Measurements from ENCODE around the gene NCKAP5L. TPM values are rescaled to one million over a fixed set of nuclear protein-coding genes. Genes with fewer than 3 reads are reported as not detected.
A peak's percentile ranks its signal among the peaks of the same experiment; 100 is the strongest.
"Not testable (repeated sequence)": the region's sequence is repeated elsewhere in the genome, so short reads cannot be mapped to it uniquely, and the experiment has no call there.

Gene NCKAP5L
- total and polyA plus RNA-seq, 3 experiments from 2014 or later: 4.3 to 5.5 (median 4.8) TPM

- POLR2A ChIA-PET; H3K4me3 Mint-ChIP-seq; DNase-seq; H3K4me1 Mint-ChIP-seq; H3K4me1 ChIP-seq (ENCODE audit: insufficient read depth, low read length); CTCF ChIA-PET; H3K4me3 ChIP-seq (ENCODE audit: low read length); H3K9me3 Mint-ChIP-seq; H3K36me3 Mint-ChIP-seq; H3K36me3 ChIP-seq (ENCODE audit: insufficient read depth, low read length); H3K9me3 ChIP-seq (ENCODE audit: low read length); H3K27ac ChIP-seq (ENCODE audit: low read depth, low read length); H3K27me3 ChIP-seq (ENCODE audit: insufficient read depth, low read length, poor library complexity, severe bottlenecking): not testable (repeated sequence)
- Mint-ChIP-seq H3K27ac (peak overlapping the region in 1 of 8 donors; percentile 56), H3K27me3 (peaks cover 11 to 27% of the 10 kb centered on the region in 2 donors)
Measured at GRCh38 chr12:49855890-49856289, 27.7 kb upstream of the NCKAP5L start.

- Mint-ChIP-seq H3K4me3 (no peak overlapping the region), H3K27ac (no peak overlapping the region), H3K27me3 (peaks cover 10 to 30% of the 10 kb centered on the region in 2 donors), H3K36me3 (peaks cover 0 to 10% (median 0%) of the 10 kb centered on the region in 3 donors), H3K9me3 (peaks cover 0 to 2% (median 0%) of the 10 kb centered on the region in 5 donors), H3K4me1 (no peaks in the 10 kb centered on the region)
- no peak overlapping the region for H3K4me3 ChIP-seq (ENCODE audit: low read length)
- H3K9me3 ChIP-seq (ENCODE audit: low read length): no peaks in the 10 kb centered on the region
- ChIA-PET POLR2A (no interaction called here), CTCF (no interaction called here)
- DNase-seq: no peak
- no peak overlapping the region for H3K27ac ChIP-seq (ENCODE audit: low read depth, low read length)
- H3K36me3 ChIP-seq (ENCODE audit: insufficient read depth, low read length): no peaks in the 10 kb centered on the region
- H3K4me1 ChIP-seq (ENCODE audit: insufficient read depth, low read length): no peaks in the 10 kb centered on the region
- peaks cover 5% of the 10 kb centered on the region for H3K27me3 ChIP-seq (ENCODE audit: insufficient read depth, low read length, poor library complexity, severe bottlenecking)
Measured at GRCh38 chr12:49854976-49855375, 26.8 kb upstream of the NCKAP5L start.

GRCh38 chr12:49853671-49854070, 25.5 kb upstream of the NCKAP5L start:
- Histone ChIP-seq H3K4me3 (ENCODE audit: low read length) (no peak overlapping the region), H3K4me1 (ENCODE audit: insufficient read depth, low read length) (no peaks in the 10 kb centered on the region), H3K27ac (ENCODE audit: low read depth, low read length) (no peak overlapping the region), H3K36me3 (ENCODE audit: insufficient read depth, low read length) (no peaks in the 10 kb centered on the region), H3K27me3 (ENCODE audit: insufficient read depth, low read length, poor library complexity, severe bottlenecking) (peaks cover 9% of the 10 kb centered on the region), H3K9me3 (ENCODE audit: low read length) (no peaks in the 10 kb centered on the region)
- Mint-ChIP-seq H3K27me3 (peaks cover 14 to 36% of the 10 kb centered on the region in 2 donors), H3K4me3 (no peak overlapping the region), H3K36me3 (peaks cover 0 to 6% (median 0%) of the 10 kb centered on the region in 3 donors), H3K4me1 (no peaks in the 10 kb centered on the region), H3K27ac (no peak overlapping the region), H3K9me3 (no peaks in the 10 kb centered on the region)
- ChIA-PET POLR2A (no interaction called here), CTCF (no interaction called here)
- DNase-seq: no peak

- Mint-ChIP-seq H3K4me1 (peaks cover 21 to 29% (median 25%) of the 10 kb centered on the region in 3 donors), H3K27me3 (peaks cover 11 to 29% of the 10 kb centered on the region in 2 donors), H3K9me3 (no peaks in the 10 kb centered on the region), H3K4me3 (peak overlapping the region in 1 of 7 donors; percentile 15), H3K27ac (peak overlapping the region in 2 of 8 donors; percentile 52 to 54), H3K36me3 (peaks cover 0 to 8% (median 6%) of the 10 kb centered on the region in 3 donors)
- no peak overlapping the region for H3K27ac ChIP-seq (ENCODE audit: low read depth, low read length)
- POLR2A ChIA-PET: interaction anchor here (2.1 kb wide), 1 partner anchor 106 kb away, joined by 5 read pairs; the partner anchor contains the start of gene TMBIM6
- H3K4me1 ChIP-seq (ENCODE audit: insufficient read depth, low read length): peaks cover 24% of the 10 kb centered on the region
- peaks cover 7% of the 10 kb centered on the region for H3K27me3 ChIP-seq (ENCODE audit: insufficient read depth, low read length, poor library complexity, severe bottlenecking)
- DNase-seq: no peak
- CTCF ChIA-PET: interaction anchor here (1.0 to 1.7 kb wide), 2 partner anchors 8 to 69 kb away, joined by 3 to 5 read pairs; no protein-coding TSS in a partner anchor
- H3K4me3 ChIP-seq (ENCODE audit: low read length): no peak overlapping the region
- H3K9me3 ChIP-seq (ENCODE audit: low read length): no peaks in the 10 kb centered on the region
- H3K36me3 ChIP-seq (ENCODE audit: insufficient read depth, low read length): no peaks in the 10 kb centered on the region
Measured at GRCh38 chr12:49847161-49847560, 18.9 kb upstream of the NCKAP5L start.

GRCh38 chr12:49846032-49846431, 17.8 kb upstream of the NCKAP5L start:
- H3K9me3 Mint-ChIP-seq: no peaks in the 10 kb centered on the region
- peaks cover 3% of the 10 kb centered on the region for H3K27me3 ChIP-seq (ENCODE audit: insufficient read depth, low read length, poor library complexity, severe bottlenecking)
- H3K27ac Mint-ChIP-seq: no peak overlapping the region
- H3K4me3 Mint-ChIP-seq: no peak overlapping the region
- no peaks in the 10 kb centered on the region for H3K36me3 ChIP-seq (ENCODE audit: insufficient read depth, low read length)
- no peak overlapping the region for H3K4me3 ChIP-seq (ENCODE audit: low read length)
- H3K27ac ChIP-seq (ENCODE audit: low read depth, low read length): no peak overlapping the region
- ChIA-PET CTCF (interaction anchor here (1.4 kb wide), 1 partner anchor 21 kb away, joined by 6 read pairs; no protein-coding TSS in a partner anchor), POLR2A (no interaction called here)
- peaks cover 29 to 40% (median 36%) of the 10 kb centered on the region in 3 donors for H3K4me1 Mint-ChIP-seq
- H3K36me3 Mint-ChIP-seq: peaks cover 2 to 8% (median 4%) of the 10 kb centered on the region in 3 donors
- no peak for DNase-seq
- peaks cover 33% of the 10 kb centered on the region for H3K4me1 ChIP-seq (ENCODE audit: insufficient read depth, low read length)
- H3K9me3 ChIP-seq (ENCODE audit: low read length): no peaks in the 10 kb centered on the region
- H3K27me3 Mint-ChIP-seq: peaks cover 7 to 21% of the 10 kb centered on the region in 2 donors

GRCh38 chr12:49843876-49844437, 15.7 kb upstream of the NCKAP5L start:
- peaks cover 3 to 9% of the 10 kb centered on the region in 2 donors for H3K27me3 Mint-ChIP-seq
- no peaks in the 10 kb centered on the region for H3K36me3 ChIP-seq (ENCODE audit: insufficient read depth, low read length)
- H3K27ac Mint-ChIP-seq: peak overlapping the region in 6 of 8 donors; percentile 58 to 97 (median 88)
- no peak overlapping the region for H3K27ac ChIP-seq (ENCODE audit: low read depth, low read length)
- CTCF ChIA-PET: interaction anchor here (1.0 to 1.9 kb wide), 4 partner anchors 23 to 991 kb away, joined by 3 to 7 read pairs (median 5); partner anchors contain the start of gene TMBIM6
- no peaks in the 10 kb centered on the region for H3K9me3 ChIP-seq (ENCODE audit: low read length)
- no peak for DNase-seq
- no peaks in the 10 kb centered on the region for H3K27me3 ChIP-seq (ENCODE audit: insufficient read depth, low read length, poor library complexity, severe bottlenecking)
- H3K4me1 Mint-ChIP-seq: peaks cover 29 to 49% (median 44%) of the 10 kb centered on the region in 3 donors
- no peak overlapping the region for H3K4me3 ChIP-seq (ENCODE audit: low read length)
- H3K36me3 Mint-ChIP-seq: peaks cover 0 to 8% (median 2%) of the 10 kb centered on the region in 3 donors
- POLR2A ChIA-PET: interaction anchor here (1.5 kb wide), 1 partner anchor 16 kb away, joined by 11 read pairs; the partner anchor contains the start of gene NCKAP5L
- H3K4me3 Mint-ChIP-seq: peak overlapping the region in 4 of 7 donors; percentile 33 to 97 (median 90)
- peaks cover 33% of the 10 kb centered on the region for H3K4me1 ChIP-seq (ENCODE audit: insufficient read depth, low read length)
- no peaks in the 10 kb centered on the region for H3K9me3 Mint-ChIP-seq

GRCh38 chr12:49843411-49843810, 15.2 kb upstream of the NCKAP5L start:
- H3K4me3 Mint-ChIP-seq: peak overlapping the region; percentile 90 to 97 (median 93)
- H3K27ac ChIP-seq (ENCODE audit: low read depth, low read length): peak overlapping the region; percentile 79
- H3K36me3 Mint-ChIP-seq: peaks cover 0 to 10% (median 2%) of the 10 kb centered on the region in 3 donors
- H3K4me3 ChIP-seq (ENCODE audit: low read length): peak overlapping the region; percentile 96
- no peaks in the 10 kb centered on the region for H3K9me3 ChIP-seq (ENCODE audit: low read length)
- no peak for DNase-seq
- H3K36me3 ChIP-seq (ENCODE audit: insufficient read depth, low read length): peaks cover 1% of the 10 kb centered on the region
- peak overlapping the region; percentile 89 to 97 (median 96) for H3K27ac Mint-ChIP-seq
- H3K27me3 ChIP-seq (ENCODE audit: insufficient read depth, low read length, poor library complexity, severe bottlenecking): no peaks in the 10 kb centered on the region
- no peaks in the 10 kb centered on the region for H3K9me3 Mint-ChIP-seq
- peaks cover 2 to 4% of the 10 kb centered on the region in 2 donors for H3K27me3 Mint-ChIP-seq
- H3K4me1 Mint-ChIP-seq: peaks cover 29 to 51% (median 44%) of the 10 kb centered on the region in 3 donors
- H3K4me1 ChIP-seq (ENCODE audit: insufficient read depth, low read length): peaks cover 33% of the 10 kb centered on the region
- POLR2A ChIA-PET: interaction anchor here (0.6 to 1.5 kb wide), 4 partner anchors 9 to 102 kb away, joined by 3 to 11 read pairs (median 4); partner anchors contain the start of genes NCKAP5L and TMBIM6
- CTCF ChIA-PET: interaction anchor here (1.0 to 6.5 kb wide), 6 partner anchors 15 to 991 kb away, joined by 3 to 44 read pairs (median 5); partner anchors contain the start of genes NCKAP5L and TMBIM6
